ENCODE results near the gene CALML5. TPM values are rescaled to one million over a fixed set of nuclear protein-coding genes. Genes with fewer than 3 reads are reported as not detected.

CALML5 gene
- total RNA-seq, 1 donor from 2014 or later, result not detected

- peak overlapping the region; percentile 30 for H3K27ac Mint-ChIP-seq (ENCODE audit: unreplicated experiment)
These were observed 16.8 kb upstream of the CALML5 start for GRCh38 chr10:5515948-5516761.

GRCh38 chr10:5514226-5514850, 15.0 kb upstream of the CALML5 start:
- Mint-ChIP-seq H3K4me1 (ENCODE audit: unreplicated experiment) (peaks cover 13% of the 10 kb centered on the region), H3K27ac (ENCODE audit: unreplicated experiment) (no peak overlapping the region), H3K36me3 (ENCODE audit: low read depth, unreplicated experiment) (peaks cover 8% of the 10 kb centered on the region), H3K9me3 (ENCODE audit: unreplicated experiment) (peaks cover 4% of the 10 kb centered on the region), H3K4me3 (ENCODE audit: unreplicated experiment) (no peak overlapping the region), H3K27me3 (ENCODE audit: unreplicated experiment) (peaks cover 4% of the 10 kb centered on the region)
- DNase-seq (ENCODE audit: low spot score), result no peak
- TF ChIP-seq CTCF (IDR thresholded peaks at IDR 0.05; ENCODE audit: unreplicated experiment), result no peak

More at GRCh38 chr10:5515948-5516761, 16.8 kb upstream of the CALML5 start:
- Mint-ChIP-seq H3K27me3 (ENCODE audit: unreplicated experiment) (peaks cover 4% of the 10 kb centered on the region), H3K36me3 (ENCODE audit: low read depth, unreplicated experiment) (peaks cover 8% of the 10 kb centered on the region), H3K4me3 (ENCODE audit: unreplicated experiment) (no peak overlapping the region), H3K9me3 (ENCODE audit: unreplicated experiment) (peaks cover 4% of the 10 kb centered on the region), H3K4me1 (ENCODE audit: unreplicated experiment) (peaks cover 13% of the 10 kb centered on the region)
- TF ChIP-seq CTCF (IDR thresholded peaks at IDR 0.05; ENCODE audit: unreplicated experiment), result no peak
- DNase-seq (ENCODE audit: low spot score), result no peak

GRCh38 chr10:5512881-5513612, 13.7 kb upstream of the CALML5 start:
- Mint-ChIP-seq H3K4me1 (ENCODE audit: unreplicated experiment) (peaks cover 19% of the 10 kb centered on the region), H3K36me3 (ENCODE audit: low read depth, unreplicated experiment) (peaks cover 4% of the 10 kb centered on the region), H3K27me3 (ENCODE audit: unreplicated experiment) (peaks cover 8% of the 10 kb centered on the region), H3K27ac (ENCODE audit: unreplicated experiment) (no peak overlapping the region), H3K9me3 (ENCODE audit: unreplicated experiment) (no peaks in the 10 kb centered on the region), H3K4me3 (ENCODE audit: unreplicated experiment) (peak overlapping the region; percentile 10)
- no peak for TF ChIP-seq CTCF (IDR thresholded peaks at IDR 0.05; ENCODE audit: unreplicated experiment)
- DNase-seq (ENCODE audit: low spot score), result no peak

GRCh38 chr10:5512331-5512730, 13.0 kb upstream of the CALML5 start:
- no peak for DNase-seq (ENCODE audit: low spot score)
- H3K9me3 Mint-ChIP-seq (ENCODE audit: unreplicated experiment), result no peaks in the 10 kb centered on the region
- no peak overlapping the region for H3K27ac Mint-ChIP-seq (ENCODE audit: unreplicated experiment)
- H3K27me3 Mint-ChIP-seq (ENCODE audit: unreplicated experiment), result peaks cover 9% of the 10 kb centered on the region
- TF ChIP-seq CTCF (IDR thresholded peaks at IDR 0.05; ENCODE audit: unreplicated experiment), result no peak
- H3K4me1 Mint-ChIP-seq (ENCODE audit: unreplicated experiment), result peaks cover 19% of the 10 kb centered on the region
- H3K4me3 Mint-ChIP-seq (ENCODE audit: unreplicated experiment), result no peak overlapping the region
- H3K36me3 Mint-ChIP-seq (ENCODE audit: low read depth, unreplicated experiment), result peaks cover 4% of the 10 kb centered on the region
